Measurements from ENCODE around the gene CORO2A.

DNA sequence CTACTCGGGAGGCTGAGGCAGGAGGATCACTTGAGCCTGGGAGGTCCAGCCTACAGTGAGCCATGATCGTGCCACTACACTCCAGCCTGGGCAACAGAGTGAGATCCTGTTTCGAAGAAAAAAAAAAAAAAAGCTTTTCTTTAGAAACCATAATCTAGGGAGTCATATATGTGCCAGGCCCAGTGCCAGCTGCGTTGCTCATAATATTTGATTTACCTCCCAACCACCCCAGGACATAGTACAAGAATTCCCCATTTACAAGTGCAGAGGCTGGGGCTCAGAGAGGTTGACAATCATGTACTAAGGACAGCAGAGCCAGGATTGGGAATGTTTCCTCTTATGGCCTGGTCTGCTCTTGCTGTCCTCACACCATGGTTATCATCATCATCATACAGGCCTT lies 48.4 kb downstream of the CORO2A start:
- TF ChIP-seq, protein P1, sequence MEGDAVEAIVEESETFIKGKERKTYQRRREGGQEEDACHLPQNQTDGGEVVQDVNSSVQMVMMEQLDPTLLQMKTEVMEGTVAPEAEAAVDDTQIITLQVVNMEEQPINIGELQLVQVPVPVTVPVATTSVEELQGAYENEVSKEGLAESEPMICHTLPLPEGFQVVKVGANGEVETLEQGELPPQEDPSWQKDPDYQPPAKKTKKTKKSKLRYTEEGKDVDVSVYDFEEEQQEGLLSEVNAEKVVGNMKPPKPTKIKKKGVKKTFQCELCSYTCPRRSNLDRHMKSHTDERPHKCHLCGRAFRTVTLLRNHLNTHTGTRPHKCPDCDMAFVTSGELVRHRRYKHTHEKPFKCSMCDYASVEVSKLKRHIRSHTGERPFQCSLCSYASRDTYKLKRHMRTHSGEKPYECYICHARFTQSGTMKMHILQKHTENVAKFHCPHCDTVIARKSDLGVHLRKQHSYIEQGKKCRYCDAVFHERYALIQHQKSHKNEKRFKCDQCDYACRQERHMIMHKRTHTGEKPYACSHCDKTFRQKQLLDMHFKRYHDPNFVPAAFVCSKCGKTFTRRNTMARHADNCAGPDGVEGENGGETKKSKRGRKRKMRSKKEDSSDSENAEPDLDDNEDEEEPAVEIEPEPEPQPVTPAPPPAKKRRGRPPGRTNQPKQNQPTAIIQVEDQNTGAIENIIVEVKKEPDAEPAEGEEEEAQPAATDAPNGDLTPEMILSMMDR (IDR thresholded peaks at IDR 0.05) = no peak
- TF ChIP-seq POLR2A (IDR thresholded peaks at IDR 0.05) = no peak
